CD14-positive monocyte (primary cell): ENCODE measurements around the gene CUBN. TPM values are rescaled to one million over a fixed set of nuclear protein-coding genes. Genes with fewer than 3 reads are reported as not detected.

Source experiments
- DNase-seq, 3 donors: peaks; one replicate each; pipeline ENCODE4 v3.0.0-alpha.2; 2011 to 2022
- H2AFZ ChIP-seq: 2 replicates; pipeline ENCODE4 v1.6.0; 2012; ENCODE audit warnings: mild to moderate bottlenecking, low read depth, low read length, inconsistent platforms; ENCODE audit not compliant: insufficient read depth, poor library complexity, severe bottlenecking
- H3K27ac ChIP-seq, 2 donors: 1 replicate in 1 of 2; 2 replicates in 1 of 2; pipeline ENCODE4 v1.5.1; 2012 to 2013; ENCODE audit warnings: low read length in 2 of 2, control low read depth in 1 of 2, inconsistent platforms in 1 of 2, low read depth in 1 of 2, mild to moderate bottlenecking in 1 of 2
- H3K27me3 ChIP-seq, 2 donors: one replicate each; pipeline versions ENCODE4 v1.6.0 to v1.6.1; 2011 to 2013; ENCODE audit warnings: low read length in 2 of 2; ENCODE audit not compliant: control insufficient read depth in 2 of 2, insufficient read depth in 2 of 2
- H3K36me3 ChIP-seq, 2 donors: replicated peaks in 1 of 2; 1 replicate in 1 of 2; 2 replicates in 1 of 2; pipeline versions ENCODE4 v1.5.1 to v1.6.1; 2012 to 2013; ENCODE audit warnings: low read length in 2 of 2, control low read depth in 1 of 2, inconsistent platforms in 1 of 2, mild to moderate bottlenecking in 1 of 2; ENCODE audit not compliant: insufficient read depth in 2 of 2, control insufficient read depth in 1 of 2
- H3K4me1 ChIP-seq, 2 donors: 1 replicate in 1 of 2; 2 replicates in 1 of 2; pipeline versions ENCODE4 v1.5.1 to v1.6.1; 2012 to 2013; ENCODE audit warnings: low read length in 2 of 2, control low read depth in 1 of 2, inconsistent platforms in 1 of 2, mild to moderate bottlenecking in 1 of 2, moderate library complexity in 1 of 2; ENCODE audit not compliant: insufficient read depth in 2 of 2, control insufficient read depth in 1 of 2
- H3K4me2 ChIP-seq: replicated peaks from 2 replicates; pipeline ENCODE3; 2012; ENCODE audit warnings: low read length, moderate library complexity, mild to moderate bottlenecking; ENCODE audit not compliant: poor library complexity, severe bottlenecking; ENCODE audit errors: extremely low read depth
- H3K4me3 ChIP-seq, 3 experiments: fragments of 200-600 bp in 1 of 3; sonication (generic) in 1 of 3; replicated peaks in 1 of 3; 1 replicate in 2 of 3; 2 replicates in 1 of 3; pipeline ENCODE4 v1.5.1; 2011 to 2013; ENCODE audit warnings: low read length in 3 of 3, mild to moderate bottlenecking in 3 of 3, control low read depth in 2 of 3, low read depth in 2 of 3, inconsistent platforms in 1 of 3, moderate library complexity in 1 of 3
- H3K79me2 ChIP-seq: 2 replicates; pipeline ENCODE4 v1.6.0; 2012; ENCODE audit warnings: mild to moderate bottlenecking, control low read depth, inconsistent platforms, low read length, moderate library complexity; ENCODE audit not compliant: insufficient read depth
- H3K9ac ChIP-seq: 2 replicates; pipeline ENCODE4 v1.6.0; 2017; ENCODE audit warnings: low read length, mild to moderate bottlenecking; ENCODE audit not compliant: insufficient read depth, poor library complexity, severe bottlenecking
- H3K9me3 ChIP-seq, 2 donors: replicated peaks in 1 of 2; 1 replicate in 1 of 2; 2 replicates in 1 of 2; pipeline versions ENCODE4 v1.5.1 to v1.6.1; 2012 to 2013; ENCODE audit warnings: low read length in 2 of 2, control low read depth in 1 of 2; ENCODE audit not compliant: control insufficient read depth in 1 of 2, insufficient read depth in 1 of 2
- H4K20me1 ChIP-seq: 2 replicates; pipeline ENCODE4 v1.6.0; 2012; ENCODE audit warnings: mild to moderate bottlenecking, low read length, control low read depth, moderate library complexity; ENCODE audit not compliant: insufficient read depth
- H3K27ac Mint-ChIP-seq, 7 donors: one replicate each; pipeline ENCODE4 v1.8.0; 2020; ENCODE audit warnings: mild to moderate bottlenecking in 7 of 7, mixed read lengths in 7 of 7, moderate library complexity in 6 of 7, inconsistent platforms in 2 of 7
- H3K27me3 Mint-ChIP-seq, 3 donors: one replicate each; pipeline ENCODE4 v1.8.0; 2021 to 2022; ENCODE audit warnings: low read depth in 3 of 3, mild to moderate bottlenecking in 3 of 3, mixed read lengths in 3 of 3, moderate library complexity in 3 of 3, inconsistent platforms in 1 of 3
- H3K36me3 Mint-ChIP-seq, 2 donors: one replicate each; pipeline ENCODE4 v1.8.0; 2020; ENCODE audit warnings: mixed read lengths in 2 of 2, inconsistent platforms in 1 of 2, mild to moderate bottlenecking in 1 of 2
- H3K4me1 Mint-ChIP-seq: one replicate; pipeline ENCODE4 v1.8.0; 2020; ENCODE audit warnings: mild to moderate bottlenecking, mixed read lengths
- H3K4me3 Mint-ChIP-seq, 2 donors: one replicate each; pipeline ENCODE4 v1.8.0; 2020; ENCODE audit warnings: mild to moderate bottlenecking in 2 of 2, mixed read lengths in 2 of 2, moderate library complexity in 1 of 2
- H3K9me3 Mint-ChIP-seq, 7 donors: one replicate each; pipeline ENCODE4 v1.8.0; 2020 to 2022; ENCODE audit warnings: mixed read lengths in 7 of 7, mild to moderate bottlenecking in 6 of 7, moderate library complexity in 6 of 7, inconsistent platforms in 2 of 7
- CTCF ChIP-seq: fragments of 200-600 bp; IDR thresholded peaks from one replicate; pipeline ENCODE4 v1.8.0; 2022; ENCODE audit warnings: antibody characterized with exemption, mild to moderate bottlenecking
- WGBS: methylation state at CpG from one replicate; pipeline ENCODE4 v1.1.5; 2013; ENCODE audit warnings: missing lambda C conversion rate; ENCODE audit not compliant: insufficient coverage; 5-methylcytosine and 5-hydroxymethylcytosine counted together
- intact Hi-C, 2 donors: fragments of 100-400 bp; cut with micrococcal nuclease; formaldehyde crosslinking; loops; one replicate each; pipeline versions ENCODE4 v1.15.0 to v1.15.1; 2023
- polyA plus RNA-seq, 3 donors: library from polyadenylated mRNA; depleted of rRNA in 1 of 3; unstranded in 2 of 3; stranded (reverse) in 1 of 3; fragments of 300-500 nt in 2 of 3; fragments of >200 nt in 1 of 3; fragmentation: Illumina TruSeq in 2 of 3; gene quantifications; 1 replicate in 2 of 3; 2 replicates in 1 of 3; pipeline ENCODE4 v1.2.3, GENCODE V29; 2012 to 2021

CUBN gene
- polyA plus RNA-seq, 3 donors, result 0.95 TPM; not detected in 2

GRCh38 chr10:17065273-17065672 is 64.3 kb downstream of the CUBN start:
- Histone ChIP-seq H3K27ac (no peak overlapping the region), H3K9ac (no peak overlapping the region), H3K4me2 (no peak overlapping the region), H3K4me3 (no peak overlapping the region), H3K36me3 (no peaks in the 10 kb centered on the region), H4K20me1 (no peaks in the 10 kb centered on the region), H3K9me3 (no peaks in the 10 kb centered on the region), H3K79me2 (no peaks in the 10 kb centered on the region), H3K27me3 (no peaks in the 10 kb centered on the region), H2AFZ (no peak overlapping the region), H3K4me1 (no peaks in the 10 kb centered on the region)
- no peaks in the 10 kb centered on the region for H3K36me3 Mint-ChIP-seq
- no peaks in the 10 kb centered on the region for H3K27me3 Mint-ChIP-seq
- H3K27ac Mint-ChIP-seq, result no peak overlapping the region
- no peak for DNase-seq
- no peak overlapping the region for H3K4me3 Mint-ChIP-seq
- WGBS, result 100% methylated on average over 1 of the region's 6 CpGs
- intact Hi-C loops, result no loop called here
- TF ChIP-seq CTCF, result no peak
- no peaks in the 10 kb centered on the region for H3K9me3 Mint-ChIP-seq
- H3K4me1 Mint-ChIP-seq, result peaks cover 8% of the 10 kb centered on the region

GRCh38 chr10:17064435-17064834 is 65.2 kb downstream of the CUBN start:
- Mint-ChIP-seq H3K27me3 (no peaks in the 10 kb centered on the region), H3K4me3 (no peak overlapping the region), H3K4me1 (peaks cover 8% of the 10 kb centered on the region), H3K27ac (no peak overlapping the region), H3K9me3 (no peaks in the 10 kb centered on the region), H3K36me3 (no peaks in the 10 kb centered on the region)
- H3K27ac ChIP-seq, result no peak overlapping the region
- no peaks in the 10 kb centered on the region for H3K79me2 ChIP-seq
- no peaks in the 10 kb centered on the region for H3K36me3 ChIP-seq
- no peaks in the 10 kb centered on the region for H3K4me1 ChIP-seq
- H3K4me2 ChIP-seq, result no peak overlapping the region
- no peaks in the 10 kb centered on the region for H3K9me3 ChIP-seq
- TF ChIP-seq CTCF, result no peak
- H4K20me1 ChIP-seq, result no peaks in the 10 kb centered on the region
- H3K4me3 ChIP-seq, result no peak overlapping the region
- intact Hi-C loops, result no loop called here
- no peak overlapping the region for H2AFZ ChIP-seq
- no peak overlapping the region for H3K9ac ChIP-seq
- DNase-seq, result no peak
- WGBS, result no CpG with 5 or more reads among the region's 2 CpGs
- no peaks in the 10 kb centered on the region for H3K27me3 ChIP-seq
